Fibroblast of pulmonary artery (primary cell): ENCODE data around the gene ADARB2.
"Not testable (repeated sequence)": the region's sequence is repeated elsewhere in the genome, so short reads cannot be mapped to it uniquely, and the experiment has no call there.

Experiments used
- DNase-seq: peaks from one replicate; pipeline ENCODE4 v3.0.0-alpha.2; 2010; ENCODE audit warnings: low read depth
- H3K4me3 ChIP-seq: replicated peaks from 2 replicates; pipeline ENCODE4 v1.5.1; 2011; ENCODE audit warnings: low read depth, mild to moderate bottlenecking, control low read depth, low read length, moderate library complexity
- CTCF ChIP-seq: IDR thresholded peaks from 2 replicates; pipeline ENCODE4 v1.5.1; 2011; ENCODE audit warnings: mild to moderate bottlenecking, control low read depth, low read length, inconsistent platforms; ENCODE audit errors: missing control alignments

Gene ADARB2

GRCh38 chr10:1625079-1625478, 112.2 kb downstream of the ADARB2 start:
- TF ChIP-seq CTCF: no peak
- H3K4me3 ChIP-seq: no peak overlapping the region
- DNase-seq: no peak

GRCh38 chr10:1624240-1624639, 113.1 kb downstream of the ADARB2 start:
- TF ChIP-seq CTCF: no peak
- no peak overlapping the region for H3K4me3 ChIP-seq
- DNase-seq: no peak

GRCh38 chr10:1620803-1621202, 116.5 kb downstream of the ADARB2 start:
- no peak for DNase-seq
- no peak overlapping the region for H3K4me3 ChIP-seq
- no peak for TF ChIP-seq CTCF

- not testable (repeated sequence) for H3K4me3 ChIP-seq, DNase-seq
These were observed 119.7 kb downstream of the ADARB2 start for GRCh38 chr10:1617376-1618317.

- DNase-seq, H3K4me3 ChIP-seq: not testable (repeated sequence)
These were observed 120.6 kb downstream of the ADARB2 start for GRCh38 chr10:1616701-1617100.

GRCh38 chr10:1615186-1615954, 122.0 kb downstream of the ADARB2 start:
- H3K4me3 ChIP-seq: no peak overlapping the region
- no peak for DNase-seq
- no peak for TF ChIP-seq CTCF

GRCh38 chr10:1613511-1613910, 123.8 kb downstream of the ADARB2 start:
- DNase-seq: no peak
- TF ChIP-seq CTCF: no peak
- no peak overlapping the region for H3K4me3 ChIP-seq
